SH-SY5Y (cell line): Measurements from ENCODE around the gene PARP9.

ENCODE experiments used
- GATA2 ChIP-seq: IDR thresholded peaks from 2 replicates; pipeline ENCODE4 v1.6.1; 2011; ENCODE audit warnings: mild to moderate bottlenecking, low read depth, low read length
- GATA3 ChIP-seq: IDR thresholded peaks from 2 replicates; pipeline ENCODE4 v1.6.1; 2011; ENCODE audit warnings: low read depth, mild to moderate bottlenecking, low read length, moderate library complexity

GRCh38 chr3:122496508-122496907 lies 67.6 kb downstream of the PARP9 start:
- TF ChIP-seq GATA2: no peak
- TF ChIP-seq GATA3: no peak
